NT2/D1 (cell line): ENCODE results near the gene KRTAP2-3.

Source experiments
- SUZ12 ChIP-seq: IDR thresholded peaks from 2 replicates; pipeline ENCODE4 v1.6.1; 2011; ENCODE audit not compliant: insufficient read length, insufficient read depth; ENCODE audit errors: extremely low read depth
- YY1 ChIP-seq: IDR thresholded peaks from 2 replicates; pipeline ENCODE4 v1.6.1; 2011; ENCODE audit not compliant: insufficient read length, insufficient read depth

DNA sequence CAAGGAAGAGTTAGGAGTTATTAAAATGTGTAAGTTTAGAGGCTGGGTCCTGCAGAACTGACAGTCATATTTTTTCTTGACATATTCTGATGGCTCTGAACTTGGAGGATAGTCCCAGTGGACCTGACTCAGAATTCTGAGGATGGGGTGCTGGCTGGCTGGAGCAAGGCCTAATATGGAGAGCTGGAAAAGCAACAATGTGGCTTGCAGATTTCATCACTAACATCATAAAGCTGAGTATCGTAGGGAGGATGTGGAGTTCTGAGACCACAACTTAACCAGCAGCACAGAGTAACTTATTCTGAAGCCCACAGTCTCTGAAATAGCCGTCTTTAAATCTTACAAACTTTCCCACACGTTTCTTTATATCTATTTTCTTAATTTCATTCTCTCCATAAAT is 35.2 kb downstream of the KRTAP2-3 start:
- TF ChIP-seq YY1 (no peak), SUZ12 (no peak)
